ENCODE data around the gene CORO2B.

CORO2B gene

DNA sequence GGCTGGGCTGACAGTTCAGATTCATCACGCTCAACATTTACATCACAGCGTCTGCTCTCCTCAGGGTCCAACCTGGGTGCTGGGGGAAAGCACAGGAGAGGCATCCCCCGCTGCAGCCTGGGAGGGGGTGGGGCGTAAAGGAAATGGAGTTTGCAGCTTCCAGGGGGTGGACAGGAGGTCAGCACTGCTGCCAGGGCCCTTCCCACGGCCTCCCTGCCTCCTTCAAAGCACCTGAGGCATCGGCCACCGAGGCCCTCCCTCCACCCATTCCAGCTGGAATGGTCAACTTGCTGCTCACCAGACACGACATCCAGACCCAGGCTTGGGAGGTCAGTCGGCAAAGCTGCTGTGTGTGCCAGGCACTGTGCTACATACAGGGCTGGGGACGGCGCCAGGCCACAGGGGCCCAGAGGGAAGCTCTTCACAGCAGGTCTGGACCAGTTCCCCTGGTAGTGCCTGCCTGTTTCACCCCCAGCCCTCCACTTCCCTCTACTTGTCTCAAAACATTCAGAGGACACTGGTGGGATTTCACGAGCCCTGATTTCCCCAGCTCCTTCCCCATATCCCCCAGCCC lies 121.2 kb downstream of the CORO2B start:
- no peak for DNase-seq (ENCODE audit: low read depth)

DNA sequence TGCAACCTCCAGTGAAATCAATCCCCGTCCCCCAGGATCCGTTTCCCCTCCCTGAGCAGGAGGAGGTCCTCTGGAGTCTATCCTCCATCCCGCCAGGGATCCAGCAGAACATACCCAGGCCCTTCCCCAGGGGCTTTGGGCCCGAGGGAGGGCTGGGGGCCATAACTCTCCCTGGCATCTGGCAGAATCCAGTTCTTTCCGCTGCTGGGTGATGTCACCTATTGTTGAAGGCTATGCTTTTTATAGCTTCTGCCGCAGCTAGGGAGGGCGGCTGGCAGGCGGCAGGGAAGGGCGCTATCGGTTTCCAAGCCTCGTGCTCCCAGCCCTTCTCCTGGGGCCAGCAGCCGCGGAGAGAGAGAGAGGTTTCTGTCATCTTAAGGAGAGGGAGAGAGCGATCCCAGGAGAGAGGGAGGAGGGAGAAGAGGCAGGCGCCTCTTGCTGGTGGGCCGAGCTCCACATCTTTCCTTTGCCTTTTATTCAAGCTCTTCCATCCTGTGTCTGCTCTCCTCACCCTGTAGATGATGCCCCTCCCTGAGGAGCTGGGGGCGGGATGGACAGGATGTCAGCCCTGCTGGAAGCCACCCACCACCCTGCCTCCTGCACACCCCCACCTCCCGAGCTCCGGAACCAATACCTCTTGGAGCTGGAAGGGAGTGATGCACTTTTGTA lies 121.8 kb downstream of the CORO2B start:
- no peak for DNase-seq (ENCODE audit: low read depth)

DNA sequence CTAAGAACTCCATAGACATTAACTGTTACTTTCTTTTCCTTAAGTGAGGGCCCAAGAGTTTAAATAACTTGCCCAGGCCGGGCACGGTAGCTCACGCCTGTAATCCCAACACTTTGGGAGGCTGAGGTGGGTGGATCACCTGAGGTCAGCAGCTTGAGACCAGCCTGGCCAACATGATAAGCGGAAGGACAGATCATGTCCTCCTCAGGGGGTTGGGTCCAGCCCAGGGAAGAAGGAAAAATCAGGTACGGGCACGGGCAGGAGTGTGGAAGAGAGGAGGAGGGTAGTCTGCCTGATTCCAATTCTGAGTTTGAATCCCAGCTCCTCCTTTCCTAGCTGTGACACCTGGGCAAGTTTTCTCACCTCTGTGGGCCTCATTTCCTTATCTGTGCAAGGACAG lies 123.1 kb downstream of the CORO2B start:
- no peak for DNase-seq (ENCODE audit: low read depth)

DNA sequence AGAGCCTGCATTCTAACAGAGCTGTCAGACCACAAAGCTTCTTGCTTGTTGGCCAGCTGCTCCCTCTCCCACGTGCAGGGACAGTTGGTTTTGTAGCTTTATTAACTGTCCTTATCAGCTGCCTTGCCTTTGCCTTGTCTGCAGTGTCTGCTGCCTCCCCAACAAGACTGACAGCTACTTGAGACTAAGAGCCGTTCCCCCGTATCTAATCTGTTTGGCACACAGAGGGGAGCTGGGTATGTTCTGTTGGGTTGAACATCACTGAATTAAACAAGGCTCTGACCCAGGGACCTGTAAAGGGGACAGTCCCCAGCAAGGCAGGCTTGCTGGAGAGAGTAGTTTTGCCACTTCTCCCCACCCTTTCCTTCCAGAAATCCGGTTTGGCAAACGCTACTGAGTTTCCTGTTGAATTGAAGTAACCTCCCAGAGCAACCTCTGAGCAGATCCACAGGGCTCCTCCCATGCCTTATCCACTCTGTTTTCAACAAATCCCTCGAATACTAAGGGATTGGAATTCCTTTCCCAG lies 125.8 kb downstream of the CORO2B start:
- peak; percentile 12 for DNase-seq (ENCODE audit: low read depth)

DNA sequence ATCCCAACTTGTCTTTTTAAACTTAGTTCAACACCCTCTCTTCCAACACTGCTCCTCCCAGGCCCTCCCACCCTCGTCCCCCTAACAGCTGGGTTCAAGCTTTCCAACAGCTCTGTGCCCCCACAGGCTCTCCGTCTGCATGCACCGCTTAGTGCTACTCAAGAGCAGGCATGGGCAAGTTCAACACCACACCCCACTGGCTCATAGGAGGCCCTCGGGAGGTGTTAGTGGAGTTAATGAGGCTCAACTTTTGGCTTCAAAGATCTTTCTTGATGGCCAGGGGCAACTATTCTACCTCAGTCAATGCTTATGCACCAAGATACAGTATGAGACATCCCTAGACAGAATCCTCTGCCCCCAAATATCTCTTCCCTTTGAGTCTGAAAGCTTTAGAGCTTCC lies 127.5 kb downstream of the CORO2B start:
- DNase-seq (ENCODE audit: low read depth): no peak

DNA sequence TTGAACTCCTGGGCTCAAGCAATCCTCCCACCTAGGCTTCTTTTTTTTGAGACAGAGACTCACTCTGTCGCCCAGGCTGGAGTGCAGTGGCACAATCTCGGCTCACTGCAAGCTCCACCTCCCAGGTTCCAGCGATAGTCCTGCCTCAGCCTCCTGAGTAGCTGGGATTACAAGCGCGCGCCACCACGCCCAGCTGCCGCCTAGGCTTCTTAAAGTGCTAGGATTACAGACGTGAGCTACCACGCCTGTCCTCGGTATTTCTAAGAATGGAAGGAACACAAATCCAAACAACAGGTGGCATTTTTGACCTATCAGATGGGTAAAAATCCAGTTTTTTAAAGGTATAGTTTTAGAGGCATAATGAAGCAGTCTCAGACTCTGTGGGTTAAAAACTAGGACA lies 128.1 kb downstream of the CORO2B start:
- DNase-seq (ENCODE audit: low read depth): no peak

DNA sequence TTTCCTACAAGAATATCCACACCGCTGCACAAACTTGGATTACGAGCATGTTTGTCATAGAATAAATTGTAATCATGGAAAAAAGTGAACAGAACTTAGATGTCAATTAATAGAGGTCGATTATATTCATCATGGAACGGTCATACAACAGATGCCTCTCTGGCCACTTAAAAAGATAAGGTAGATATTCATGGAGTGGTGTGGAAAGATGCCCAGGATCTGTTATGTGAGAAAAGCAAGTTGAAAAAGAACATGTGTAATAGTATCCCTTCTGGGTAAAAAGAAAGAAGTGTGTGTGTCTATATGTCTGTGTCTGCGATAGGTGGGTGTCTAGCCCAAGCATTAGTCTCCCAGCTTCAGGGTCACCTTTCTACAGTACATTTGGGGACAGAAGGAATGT lies 128.6 kb downstream of the CORO2B start:
- DNase-seq (ENCODE audit: low read depth): no peak

DNA sequence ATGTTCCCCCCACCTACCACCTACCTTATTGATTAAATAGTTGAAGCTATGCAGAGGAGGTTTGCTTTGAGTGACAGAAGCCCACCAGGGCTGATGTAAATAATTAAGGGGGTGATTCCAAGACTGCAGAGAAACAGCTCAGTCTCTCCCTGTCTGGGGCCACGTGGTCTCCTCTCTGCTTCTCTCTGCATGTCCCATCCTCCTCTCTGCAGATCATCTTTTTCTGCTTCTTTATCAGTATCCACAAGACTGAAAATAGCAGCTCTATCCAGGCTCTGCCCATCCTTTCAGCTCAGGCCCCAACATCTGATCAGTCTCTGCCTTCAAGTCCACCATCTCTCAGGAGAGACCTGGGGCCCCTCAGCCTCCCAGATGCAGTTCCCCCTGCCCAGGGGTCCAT lies 131.1 kb downstream of the CORO2B start:
- no peak for DNase-seq (ENCODE audit: low read depth)

DNA sequence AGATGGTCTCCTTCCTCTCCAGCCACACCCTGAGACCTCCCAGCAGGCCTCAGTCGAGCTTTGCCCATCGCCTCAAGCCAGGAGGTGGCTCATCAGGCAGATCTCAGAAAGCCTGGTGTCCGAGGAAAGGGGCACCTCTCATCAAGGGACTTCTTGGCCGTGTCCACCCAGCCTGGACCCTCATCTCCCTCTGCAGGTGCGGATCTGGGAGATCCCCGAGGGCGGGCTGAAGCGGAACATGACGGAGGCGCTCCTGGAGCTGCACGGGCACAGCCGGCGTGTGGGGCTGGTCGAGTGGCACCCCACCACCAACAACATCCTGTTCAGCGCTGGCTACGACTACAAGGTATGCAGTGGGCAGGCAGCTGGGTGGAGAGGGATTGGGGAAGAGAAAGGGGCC lies 131.7 kb downstream of the CORO2B start:
- no peak for DNase-seq (ENCODE audit: low read depth)

DNA sequence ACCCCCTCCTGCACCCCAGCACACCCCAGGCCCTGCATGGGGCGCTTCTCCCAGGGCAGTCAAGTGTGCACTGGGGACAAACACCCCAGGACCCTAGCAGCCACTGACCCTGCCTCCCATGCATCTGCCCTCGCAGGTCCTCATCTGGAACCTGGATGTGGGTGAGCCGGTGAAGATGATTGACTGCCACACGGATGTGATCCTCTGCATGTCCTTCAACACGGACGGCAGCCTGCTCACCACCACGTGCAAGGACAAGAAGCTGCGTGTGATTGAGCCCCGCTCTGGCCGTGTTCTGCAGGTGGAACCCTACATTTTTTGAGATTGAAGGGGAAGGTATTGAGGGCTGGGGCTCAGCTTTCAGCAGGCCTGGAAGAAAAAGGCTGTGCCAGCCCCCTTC lies 132.6 kb downstream of the CORO2B start:
- no peak for DNase-seq (ENCODE audit: low read depth)

DNA sequence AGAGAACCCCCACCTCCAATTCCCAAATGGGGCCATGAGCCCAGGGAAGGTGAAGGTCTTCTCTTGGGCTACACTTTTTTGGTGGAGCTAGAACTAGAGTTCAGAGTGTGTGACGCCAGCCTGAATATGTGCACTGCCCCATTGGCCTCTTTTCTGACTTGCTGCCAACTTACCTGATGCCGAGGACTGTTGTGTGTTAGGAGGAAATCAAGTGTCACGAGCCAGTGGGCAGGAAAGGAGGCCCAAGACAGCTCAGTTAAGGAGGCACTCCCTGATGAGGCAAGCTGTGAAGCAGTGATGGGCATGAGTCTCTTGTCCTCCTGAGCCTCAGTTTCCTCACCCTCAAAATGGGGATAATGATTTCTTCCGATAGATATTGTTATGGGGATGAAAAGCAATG lies 134.1 kb downstream of the CORO2B start:
- no peak for DNase-seq (ENCODE audit: low read depth)

DNA sequence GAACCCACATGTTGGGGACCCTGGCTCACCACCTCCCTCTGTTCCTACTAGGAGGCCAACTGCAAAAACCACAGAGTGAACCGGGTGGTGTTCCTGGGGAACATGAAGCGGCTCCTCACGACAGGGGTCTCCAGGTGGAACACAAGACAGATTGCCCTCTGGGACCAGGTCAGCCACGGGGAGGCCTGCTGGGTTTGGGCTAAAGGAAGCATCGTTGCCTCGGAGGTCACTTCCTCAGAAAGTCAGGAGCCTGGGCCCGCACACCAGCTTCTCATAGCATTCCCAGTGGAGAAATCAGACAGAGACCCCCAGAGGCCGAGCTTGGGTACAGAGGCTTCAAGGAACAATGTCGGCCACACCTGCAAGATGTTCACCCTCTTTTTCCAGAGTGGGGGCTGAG lies 135.1 kb downstream of the CORO2B start:
- no peak for DNase-seq (ENCODE audit: low read depth)

DNA sequence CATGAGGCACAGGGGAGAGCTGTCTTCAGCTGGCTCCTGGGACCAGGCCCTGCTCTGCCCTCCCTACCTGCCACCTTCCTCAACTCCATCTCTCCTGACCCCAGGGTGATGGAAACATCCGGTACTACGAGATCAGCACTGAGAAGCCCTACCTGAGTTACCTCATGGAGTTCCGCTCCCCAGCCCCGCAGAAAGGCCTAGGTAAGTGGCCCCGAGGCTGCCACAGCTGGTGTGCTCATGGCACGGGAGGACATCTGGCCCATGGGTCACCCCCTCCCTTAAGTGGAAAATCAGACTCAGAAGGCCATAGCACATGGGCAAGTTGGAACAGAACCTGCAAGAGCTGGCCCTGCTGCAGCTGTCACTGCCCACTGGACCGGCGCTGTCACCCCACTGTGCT lies 136.3 kb downstream of the CORO2B start:
- DNase-seq (ENCODE audit: low read depth): no peak

DNA sequence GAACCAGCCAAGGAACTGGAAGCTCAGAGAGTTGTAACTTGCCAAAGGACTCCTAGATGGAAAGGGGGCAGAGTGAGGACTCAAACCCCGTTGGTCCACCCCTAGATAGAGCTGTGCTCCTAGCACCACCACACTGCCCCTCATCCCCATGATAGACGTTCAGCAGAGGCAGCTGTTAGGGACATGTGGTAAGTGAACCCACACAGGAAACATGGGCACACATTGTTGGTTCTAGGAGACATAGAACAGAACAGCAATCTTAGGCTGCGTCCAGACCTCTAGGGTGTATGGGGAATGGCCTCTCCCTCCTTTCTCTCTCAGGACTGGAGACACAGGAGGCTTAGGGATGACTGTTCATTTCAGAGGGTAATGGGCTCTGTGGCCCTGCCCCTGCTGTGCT lies 139.2 kb downstream of the CORO2B start:
- no peak for DNase-seq (ENCODE audit: low read depth)

DNA sequence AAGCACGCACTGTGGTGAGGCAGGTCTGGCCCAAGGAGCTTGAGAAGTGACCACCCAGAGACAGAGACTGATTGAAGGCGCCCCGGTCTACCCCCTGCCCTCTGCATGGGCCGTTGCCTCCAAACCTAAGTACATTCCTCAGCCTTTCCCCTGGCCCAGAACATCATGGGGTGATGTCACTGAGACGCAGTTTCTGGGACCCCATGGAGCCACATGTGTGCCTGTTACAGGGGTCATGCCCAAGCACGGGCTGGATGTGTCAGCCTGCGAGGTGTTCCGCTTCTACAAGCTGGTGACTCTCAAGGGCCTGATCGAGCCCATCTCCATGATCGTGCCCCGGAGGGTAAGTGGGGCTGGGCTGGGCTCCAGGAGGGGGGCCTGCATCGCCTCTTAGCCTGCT lies 139.7 kb downstream of the CORO2B start:
- no peak for DNase-seq (ENCODE audit: low read depth)

DNA sequence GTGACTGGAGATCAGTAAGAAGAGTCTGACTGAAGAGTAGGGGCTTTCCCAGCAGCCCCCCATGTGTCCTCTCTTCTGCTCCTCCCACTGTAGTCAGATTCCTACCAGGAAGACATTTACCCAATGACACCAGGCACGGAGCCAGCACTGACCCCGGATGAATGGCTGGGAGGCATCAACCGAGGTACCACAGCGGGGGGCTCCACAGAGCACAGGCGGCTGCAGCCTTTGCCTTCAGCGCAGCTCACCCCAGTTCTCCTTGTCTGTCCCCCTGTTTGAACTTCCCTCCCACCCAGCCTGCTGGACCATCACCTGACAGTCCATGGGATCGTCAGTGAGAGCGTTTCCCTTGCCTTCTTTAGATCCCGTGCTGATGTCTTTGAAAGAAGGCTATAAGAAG lies 140.3 kb downstream of the CORO2B start:
- DNase-seq (ENCODE audit: low read depth): no peak

DNA sequence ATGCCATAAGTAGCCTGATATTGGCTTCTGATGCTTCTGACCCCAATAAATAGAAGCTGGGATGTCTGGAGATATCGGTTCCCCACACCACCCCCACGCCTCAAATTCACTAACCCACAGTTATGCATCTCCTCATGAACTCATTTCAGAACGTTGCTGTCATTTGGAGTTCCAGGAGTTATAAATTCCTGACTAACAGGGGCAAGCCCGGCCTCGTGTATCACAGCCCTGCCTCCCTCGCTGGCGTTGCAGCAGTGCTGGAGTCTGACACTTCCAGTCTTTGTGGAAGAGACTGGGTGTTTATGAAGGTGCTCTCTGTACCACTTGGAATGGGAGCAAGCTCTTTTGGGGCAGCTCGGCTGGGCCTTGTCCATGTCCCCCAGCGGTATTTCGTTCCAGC lies 140.9 kb downstream of the CORO2B start:
- no peak for DNase-seq (ENCODE audit: low read depth)

DNA sequence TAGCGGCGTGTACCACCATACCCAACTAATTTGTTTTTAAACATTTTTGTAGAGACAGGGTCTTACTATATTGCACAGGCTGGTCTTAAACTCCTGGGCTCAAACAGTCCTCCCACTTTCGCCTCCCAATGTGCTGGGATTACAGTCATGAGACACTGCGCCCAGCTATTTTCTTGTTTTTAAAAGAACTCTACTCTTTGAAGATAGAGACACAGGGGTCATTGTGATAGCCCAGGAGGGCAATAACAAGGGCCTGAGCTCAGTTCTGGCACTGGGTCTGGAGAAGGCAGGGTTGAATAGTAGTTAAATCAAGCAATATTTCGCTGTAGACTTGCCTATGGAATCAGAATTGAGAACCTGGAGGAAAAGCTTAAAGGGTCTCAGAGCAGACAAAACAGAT lies 143.1 kb downstream of the CORO2B start:
- no peak for DNase-seq (ENCODE audit: low read depth)

DNA sequence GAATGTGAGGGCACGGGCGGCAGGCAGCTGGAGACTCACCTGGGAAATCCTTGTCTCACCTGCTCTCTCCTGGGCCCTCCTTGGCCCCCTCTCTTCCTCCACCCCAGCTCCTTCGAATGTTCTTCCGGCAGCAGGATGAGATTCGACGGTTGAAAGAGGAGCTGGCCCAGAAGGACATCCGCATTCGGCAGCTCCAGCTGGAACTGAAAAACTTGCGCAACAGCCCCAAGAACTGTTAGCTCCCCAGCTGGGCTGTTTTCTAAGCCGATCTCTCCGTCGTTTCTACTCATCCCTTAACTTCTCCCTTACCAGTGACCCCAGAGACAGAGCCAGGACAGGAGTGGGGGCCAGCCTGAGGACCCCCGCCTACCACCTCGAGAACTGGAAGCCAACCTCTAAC lies 146.9 kb downstream of the CORO2B start:
- DNase-seq (ENCODE audit: low read depth): no peak

DNA sequence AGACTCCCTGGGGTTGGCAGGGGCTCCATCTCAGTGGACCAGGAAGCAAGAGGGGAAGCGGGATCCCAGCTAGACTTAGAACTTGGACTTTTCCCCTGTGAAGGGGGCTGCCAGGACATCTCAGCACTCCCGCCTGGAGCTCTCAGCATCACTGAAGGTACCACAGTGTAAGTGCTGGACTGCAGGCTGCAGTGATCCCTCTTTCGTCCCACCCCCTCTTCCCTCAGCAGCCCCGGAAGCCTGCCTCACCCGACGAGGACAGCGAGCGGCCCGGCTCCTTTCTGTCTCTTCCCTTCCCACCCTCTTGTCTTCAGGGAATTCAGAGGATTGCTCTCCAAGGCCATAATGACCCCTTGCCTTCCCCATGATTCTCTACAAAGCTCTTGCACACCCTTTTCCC lies 147.5 kb downstream of the CORO2B start:
- DNase-seq (ENCODE audit: low read depth): no peak

DNA sequence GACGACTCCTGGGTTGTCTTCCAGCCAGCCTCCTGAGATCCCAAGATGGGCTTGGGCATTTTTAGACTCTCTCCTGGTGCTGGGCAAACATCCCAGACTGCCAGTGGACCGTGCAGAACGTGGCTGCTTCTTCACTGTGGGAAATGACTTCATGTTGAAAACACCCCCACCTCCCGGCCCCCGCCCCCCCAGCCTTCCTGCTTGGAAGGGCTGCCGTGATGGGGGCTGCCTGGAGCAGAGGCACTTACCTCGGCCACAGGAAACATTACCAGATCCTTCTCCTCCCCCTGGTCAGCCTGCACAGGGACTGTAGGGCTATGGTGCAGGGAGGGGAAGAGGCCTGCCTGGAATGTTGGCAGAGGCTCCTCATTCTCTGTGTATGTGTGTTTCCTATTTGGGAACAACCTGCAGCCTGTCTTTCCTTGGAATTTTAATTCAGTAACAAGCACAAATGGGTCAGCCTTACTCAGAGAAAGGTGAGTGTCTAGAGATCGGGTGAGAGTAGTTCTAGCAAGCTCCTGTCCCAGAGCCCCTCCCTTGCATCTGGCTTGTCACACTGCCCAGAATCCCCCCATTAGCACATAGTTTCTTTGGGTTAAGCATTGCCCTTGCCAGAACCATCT lies 151.1 kb downstream of the CORO2B start:
- DNase-seq (ENCODE audit: low read depth): no peak

DNA sequence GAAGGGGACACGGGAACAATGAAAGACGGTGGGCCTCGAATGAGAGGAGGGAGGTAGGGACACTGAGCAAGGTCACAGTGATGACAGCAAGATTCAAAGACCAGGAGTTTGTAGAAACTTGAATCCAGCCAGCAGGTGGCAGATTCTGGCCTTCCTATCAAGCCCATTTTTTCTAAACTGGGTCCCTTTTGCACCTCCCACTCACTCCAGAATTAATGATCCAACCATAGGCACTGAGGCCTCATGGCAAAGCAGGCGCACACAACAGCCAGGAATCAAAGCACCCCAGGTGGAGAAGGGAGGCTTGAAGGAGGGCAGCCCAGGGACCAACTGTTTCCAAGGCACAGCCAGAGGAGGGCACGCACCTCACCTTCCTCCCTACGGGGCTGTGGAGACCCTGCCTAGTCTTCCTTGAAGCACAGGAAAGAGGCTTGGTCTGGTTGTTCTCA lies 151.7 kb downstream of the CORO2B start:
- no peak for DNase-seq (ENCODE audit: low read depth)

Measured in CMK (cell line).